ENCODE measurements around the gene SMARCD3.

DNA sequence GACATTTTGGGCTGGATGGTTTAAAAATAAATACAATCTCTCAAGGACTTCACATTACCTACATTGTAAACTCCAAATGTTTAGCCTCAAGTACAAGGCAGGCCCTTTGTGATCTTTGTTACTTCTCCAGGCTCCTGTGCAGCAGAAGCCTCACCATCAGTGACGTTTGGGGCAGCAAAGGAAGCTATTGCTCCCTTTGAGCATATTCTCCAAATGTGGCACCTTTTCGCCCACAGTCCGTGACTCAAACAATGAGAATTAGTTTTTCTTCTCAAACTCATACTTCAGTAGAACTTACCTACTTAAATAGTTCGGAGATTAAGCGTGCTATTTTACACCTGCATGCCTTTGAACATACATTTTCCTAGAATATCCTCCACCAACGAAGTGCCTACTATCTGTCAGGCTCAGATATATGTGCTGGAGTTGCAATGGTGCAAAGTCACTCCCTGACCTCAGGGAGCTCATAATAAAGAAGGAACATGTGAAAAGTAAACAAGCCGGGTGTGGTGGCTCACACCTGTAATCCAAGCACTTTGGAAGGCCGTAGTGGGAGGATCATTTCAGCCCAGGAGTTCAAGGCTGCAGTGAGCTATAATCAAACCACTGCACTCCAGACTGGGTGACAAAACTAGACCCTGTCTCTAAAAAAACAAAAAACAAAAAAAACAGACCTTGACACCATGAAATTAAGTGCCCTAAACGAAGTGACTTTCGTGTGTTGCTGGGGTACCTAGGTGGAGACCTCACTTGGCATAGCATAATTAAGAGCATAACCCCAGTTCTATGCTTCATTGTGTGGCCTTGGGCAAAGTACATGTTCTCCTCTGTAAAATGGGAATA, 20.2 kb downstream of the SMARCD3 start:
- TF ChIP-seq CTCF (IDR thresholded peaks at IDR 0.05) (no peak), POLR2A (IDR thresholded peaks at IDR 0.05) (no peak)
